HG03066 (cell line): ENCODE data around the gene BAMBI.

ENCODE experiments used
- ATAC-seq: cut with Tn5 transposase; IDR thresholded peaks from one replicate; pipeline ENCODE4 v1.9.1; 2021; ENCODE audit warnings: low read depth; ENCODE audit not compliant: unreplicated experiment

Gene BAMBI

DNA sequence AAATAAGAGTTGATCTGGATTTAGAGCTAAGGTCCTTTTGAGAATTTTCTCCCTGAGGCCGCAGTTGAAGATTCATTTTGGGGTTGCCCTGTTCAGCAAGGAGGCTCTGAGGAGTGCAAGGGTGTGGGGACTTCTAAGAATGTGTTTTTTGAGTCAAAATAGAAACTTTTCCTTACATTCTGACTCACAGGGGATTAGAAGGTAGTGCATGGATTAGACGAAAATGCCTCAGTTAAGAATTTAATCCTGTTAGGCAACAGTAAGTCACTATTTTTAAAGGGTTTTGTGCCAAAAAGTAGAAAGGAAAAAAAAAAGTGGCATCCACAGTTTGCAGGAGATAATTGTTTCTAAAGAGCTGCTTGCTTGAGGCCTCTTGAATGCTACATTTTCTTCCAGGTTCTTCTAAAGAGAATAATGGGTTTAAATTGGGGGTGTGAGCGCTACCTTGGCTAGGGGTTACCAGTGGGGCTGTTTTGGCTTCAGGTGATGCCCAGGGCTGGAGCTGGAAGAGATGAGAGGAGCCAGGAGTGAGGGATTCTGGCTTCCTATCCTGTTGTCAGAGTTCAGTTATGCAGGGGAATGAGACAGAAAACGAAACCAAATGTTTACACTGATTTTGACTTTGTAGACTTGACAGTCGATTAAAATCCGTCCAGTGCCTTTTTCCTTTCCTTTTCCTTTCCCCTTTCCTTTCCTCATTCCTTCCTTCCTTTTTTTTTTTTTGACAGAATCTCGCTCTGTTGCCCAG is 52.9 kb downstream of the BAMBI start:
- ATAC-seq, result no peak

DNA sequence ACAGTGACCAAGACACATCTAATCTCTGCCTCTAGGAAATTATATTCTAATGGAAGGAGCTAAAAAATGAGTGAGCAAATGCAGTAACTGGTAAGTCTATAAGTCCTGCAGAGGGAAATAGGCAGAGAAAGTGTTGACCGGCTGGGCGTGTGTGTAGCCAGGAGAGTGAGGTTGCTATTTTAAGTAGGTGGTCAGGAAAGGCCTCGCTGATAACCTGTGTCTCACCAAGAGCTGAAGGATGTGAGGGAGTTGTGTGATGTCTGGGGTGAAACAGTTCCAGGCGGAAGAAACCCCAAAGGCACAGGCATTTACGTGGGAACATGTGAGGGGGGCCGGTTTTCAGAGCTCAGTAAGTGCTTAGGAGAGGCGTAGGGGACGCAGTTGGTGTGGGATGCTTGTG is 54.8 kb downstream of the BAMBI start:
- no peak for ATAC-seq
